Activated naive CD8-positive, alpha-beta T cell treated with anti-CD3 and anti-CD28 coated beads, Interleukin-2, amount 50 U/mL, for 16 hours (primary cell): Measurements from ENCODE around the gene S1PR4.
A peak's percentile ranks its signal among the peaks of the same experiment; 100 is the strongest.
"Not testable (repeated sequence)": the region's sequence is repeated elsewhere in the genome, so short reads cannot be mapped to it uniquely, and the experiment has no call there.

Source experiments
- DNase-seq: peaks from one replicate; pipeline ENCODE4 v3.0.0-alpha.2; 2020; ENCODE audit warnings: low read depth, low spot score

The S1PR4 gene

DNA sequence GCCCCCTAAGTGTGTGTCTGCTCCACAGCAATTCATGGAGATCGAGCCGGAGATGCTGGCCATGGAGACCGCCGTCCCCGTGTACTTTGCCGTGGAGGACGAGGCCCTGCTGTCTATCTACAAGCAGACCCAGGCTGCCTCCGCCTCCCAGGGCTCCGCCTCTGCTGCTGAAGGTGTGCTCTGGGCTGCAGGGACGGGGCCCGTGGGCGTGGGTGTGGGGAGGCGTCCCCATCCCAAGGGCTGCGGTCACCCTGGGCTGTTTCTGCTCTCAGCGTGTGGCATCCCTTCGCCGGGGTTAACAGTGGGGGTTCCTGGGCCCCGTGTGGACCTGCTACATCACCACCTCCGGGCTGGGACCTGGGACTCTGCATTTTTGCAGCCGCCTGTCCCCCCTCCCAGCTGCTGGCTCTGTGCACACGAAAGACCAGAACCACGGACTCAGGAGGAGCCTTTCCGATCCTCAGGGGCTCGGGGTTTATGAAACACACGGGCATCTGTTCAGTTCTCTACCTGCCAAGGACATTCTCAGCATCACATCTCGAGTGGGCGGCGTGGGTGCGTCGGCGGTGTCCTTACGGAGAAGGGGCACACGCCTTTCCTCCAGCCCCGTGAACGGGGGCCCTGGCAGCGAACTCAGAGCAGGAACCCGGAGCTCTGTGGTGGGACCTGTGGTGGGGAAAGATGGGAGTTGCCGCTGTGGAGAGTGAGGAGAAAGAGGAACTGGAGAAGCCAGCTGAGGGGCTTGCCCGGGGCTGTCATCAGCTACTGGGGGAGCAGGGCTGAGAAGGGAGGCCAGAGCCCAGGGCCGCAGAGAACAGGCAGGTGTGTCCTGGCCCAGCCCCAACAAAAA is 14.9 kb downstream of the S1PR4 start:
- no peak for DNase-seq

DNA sequence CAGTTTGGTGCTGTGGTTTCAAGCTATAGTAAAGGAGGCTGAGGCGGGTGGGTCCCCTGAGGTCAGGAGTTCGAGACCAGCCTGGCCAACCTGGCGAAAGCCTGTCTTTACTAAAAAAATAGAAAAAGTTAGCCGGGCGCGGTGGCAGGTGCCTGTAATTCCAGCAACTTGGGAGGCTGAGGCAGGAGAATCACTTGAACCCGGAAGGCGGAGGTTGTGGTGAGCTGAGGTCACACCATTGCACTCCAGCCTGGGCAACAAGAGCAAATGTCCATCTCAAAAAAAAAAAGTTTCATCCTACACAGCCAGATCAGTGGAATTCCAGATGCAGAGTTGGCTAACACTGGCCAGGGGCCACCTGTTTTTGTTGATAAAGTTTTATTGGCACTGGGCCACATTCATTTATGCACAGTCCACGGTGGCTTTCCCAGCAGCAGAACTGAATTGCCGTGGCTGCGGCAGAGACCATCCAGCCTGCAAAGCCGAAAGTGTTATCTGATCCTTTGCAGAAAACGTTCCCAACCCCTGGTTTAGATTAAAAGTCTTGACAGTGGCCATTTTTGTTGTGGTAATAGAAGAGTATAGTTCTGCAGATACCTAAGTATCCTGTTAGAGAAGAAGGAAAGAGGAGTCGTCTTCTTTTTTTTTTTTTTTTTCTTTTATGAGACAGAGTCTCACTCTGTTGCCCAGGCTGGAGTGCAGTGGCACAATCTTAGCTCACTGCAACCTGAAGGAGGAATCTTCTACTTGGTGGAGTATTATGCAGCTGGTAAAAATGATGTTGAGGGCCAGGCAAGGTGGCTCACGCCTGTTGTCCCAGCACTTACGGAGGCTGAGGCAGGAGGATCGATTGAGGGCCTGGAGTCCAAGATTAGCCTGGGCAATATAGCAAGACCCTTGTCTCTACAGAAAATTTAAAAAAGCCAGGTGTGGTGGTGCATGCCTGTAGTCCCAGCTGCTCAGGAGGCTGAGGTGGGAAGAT is 15.8 kb downstream of the S1PR4 start:
- no peak for DNase-seq

DNA sequence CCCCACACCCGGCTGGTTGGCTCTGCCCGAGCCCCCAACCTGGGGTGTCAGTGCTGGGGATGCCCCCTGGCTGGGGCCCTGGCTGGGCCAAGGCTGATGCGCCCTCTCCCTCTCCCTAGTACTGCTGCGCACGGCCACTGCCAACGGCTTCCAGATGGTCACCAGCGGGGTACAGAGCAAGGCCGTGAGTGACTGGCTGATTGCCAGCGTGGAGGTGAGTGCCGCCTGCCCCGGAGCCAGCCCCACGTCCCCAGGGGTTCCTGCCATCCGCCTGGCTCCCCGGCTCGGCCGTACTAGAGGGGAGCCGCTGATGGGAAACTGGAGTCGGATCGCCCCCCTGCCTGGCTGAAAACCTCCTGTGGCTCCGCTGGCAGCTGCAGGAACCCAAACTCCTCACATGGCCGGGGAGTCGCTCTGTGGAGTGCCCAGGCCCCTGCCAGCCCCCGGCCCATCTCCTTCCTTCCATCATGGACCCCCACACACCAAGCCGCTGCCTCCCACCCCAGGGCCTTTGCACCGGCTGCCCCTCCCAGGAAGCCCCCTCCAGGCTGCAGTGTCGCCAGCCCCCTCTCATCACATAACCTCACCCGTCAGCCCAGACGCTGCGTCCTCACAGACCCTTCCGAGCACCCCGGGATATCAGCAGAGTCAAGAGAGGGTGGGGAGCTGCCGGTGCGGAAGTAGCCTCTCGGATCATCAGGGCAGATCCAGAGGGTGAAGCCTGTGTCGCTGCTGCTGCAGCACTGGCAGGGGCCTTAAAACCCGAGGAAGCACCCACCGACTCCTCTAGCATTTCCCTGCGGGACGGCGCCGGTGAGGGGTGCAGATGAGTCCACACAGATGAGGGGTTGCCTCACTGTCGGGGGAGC is 17.7 kb downstream of the S1PR4 start:
- no peak for DNase-seq

DNA sequence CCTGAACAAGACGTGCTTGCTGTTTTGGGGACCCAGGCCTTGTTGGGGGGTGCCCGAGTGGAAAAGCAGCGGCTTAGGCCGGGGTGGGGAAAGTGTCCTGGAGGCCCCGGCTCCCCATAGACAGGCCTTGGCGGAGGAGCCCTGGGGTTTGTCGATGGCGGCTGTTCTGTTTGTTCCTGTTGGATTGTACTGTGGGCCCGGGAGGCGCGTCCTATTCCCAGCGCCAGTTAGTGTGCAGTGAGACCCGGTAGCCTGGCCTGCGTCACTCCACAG is 18.3 kb downstream of the S1PR4 start:
- no peak for DNase-seq

DNA sequence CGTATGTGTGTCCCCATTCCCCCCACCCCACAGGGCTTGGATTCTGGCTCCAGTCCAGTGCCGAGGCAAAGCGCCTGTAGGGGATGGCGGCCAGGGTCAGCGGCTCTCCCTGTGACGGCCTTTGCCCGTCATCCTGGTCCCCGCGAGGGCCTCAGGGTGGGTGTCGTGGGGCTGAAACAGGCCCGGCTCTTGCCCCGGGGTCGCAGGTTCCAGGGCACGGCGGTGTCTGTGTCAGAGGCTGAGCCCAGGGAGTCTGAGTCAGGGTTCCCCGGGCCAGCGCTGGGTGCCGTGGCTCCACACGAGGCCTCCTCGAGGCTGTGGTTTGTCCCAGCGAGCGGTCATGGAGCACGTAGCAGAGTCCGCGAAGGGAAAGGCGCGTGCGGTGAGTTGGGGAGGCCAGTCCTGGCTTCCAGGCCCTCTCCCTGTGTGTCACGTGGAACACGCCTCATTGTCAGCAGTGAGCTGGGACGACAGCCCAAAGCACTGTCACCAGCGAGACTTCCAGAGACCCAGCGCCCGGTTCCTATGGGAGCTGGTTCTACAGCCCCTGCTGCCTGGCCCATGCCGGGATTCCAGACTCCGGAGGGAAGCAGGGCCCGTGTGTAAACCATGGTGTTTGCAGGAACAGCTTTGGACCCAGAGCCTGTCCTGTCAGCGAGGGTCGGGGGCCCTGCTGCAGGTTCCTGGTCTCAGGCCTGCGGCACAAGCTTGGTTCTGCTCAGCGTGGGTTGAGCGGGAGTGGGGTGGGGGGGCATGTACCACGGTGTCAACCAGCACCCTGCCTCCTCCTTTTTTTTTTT is 20.5 kb downstream of the S1PR4 start:
- DNase-seq, result no peak

DNA sequence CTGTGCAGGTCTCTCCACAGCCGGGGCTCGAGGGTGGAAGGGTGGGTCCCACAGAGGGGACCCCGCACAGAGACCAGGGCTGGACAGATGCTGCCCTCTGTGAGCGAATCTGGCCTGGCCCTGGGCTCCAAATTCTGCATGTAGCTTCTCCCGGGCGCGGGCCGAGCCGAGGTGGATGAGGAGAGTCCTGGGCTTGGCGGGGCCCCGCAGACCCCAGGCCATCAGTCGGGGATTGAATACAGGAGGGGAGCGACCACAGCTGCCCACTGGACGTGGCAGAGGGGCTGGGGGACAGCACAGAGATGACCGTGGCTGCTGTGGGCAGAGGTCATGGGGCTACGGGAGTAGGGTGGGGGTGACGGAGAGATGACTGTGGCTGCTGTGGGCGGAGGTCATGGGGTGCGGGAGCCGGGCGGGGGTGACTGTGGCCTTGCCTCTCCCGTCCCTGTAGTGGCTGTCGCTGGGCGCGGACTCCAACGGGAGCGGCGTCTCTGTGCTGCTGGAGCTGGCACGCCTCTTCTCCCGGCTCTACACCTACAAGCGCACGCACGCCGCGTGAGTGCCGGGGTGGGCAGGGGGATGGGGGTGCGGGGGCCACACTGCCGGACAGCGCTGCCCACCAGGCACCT is 22.6 kb downstream of the S1PR4 start:
- DNase-seq, result no peak

DNA sequence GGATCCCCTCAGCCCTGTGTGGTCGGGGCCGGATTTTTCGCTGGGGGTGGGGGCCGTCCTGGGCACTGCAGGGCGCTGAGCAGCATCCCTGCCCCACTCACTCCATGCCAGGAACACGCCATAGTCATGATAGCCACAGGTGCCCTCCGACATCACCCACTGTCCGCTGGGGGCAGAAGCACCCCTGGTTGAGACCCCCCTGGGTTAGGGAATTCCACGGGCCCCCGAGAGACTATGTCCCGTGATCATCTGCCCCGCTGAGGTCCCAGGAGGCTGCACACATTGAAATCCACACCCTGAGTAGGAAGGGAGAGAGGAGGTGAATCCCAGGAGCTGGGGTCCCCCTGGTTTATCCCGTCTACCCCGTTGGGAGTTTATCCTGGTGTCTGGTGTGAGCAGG is 23.3 kb downstream of the S1PR4 start:
- DNase-seq, result no peak

DNA sequence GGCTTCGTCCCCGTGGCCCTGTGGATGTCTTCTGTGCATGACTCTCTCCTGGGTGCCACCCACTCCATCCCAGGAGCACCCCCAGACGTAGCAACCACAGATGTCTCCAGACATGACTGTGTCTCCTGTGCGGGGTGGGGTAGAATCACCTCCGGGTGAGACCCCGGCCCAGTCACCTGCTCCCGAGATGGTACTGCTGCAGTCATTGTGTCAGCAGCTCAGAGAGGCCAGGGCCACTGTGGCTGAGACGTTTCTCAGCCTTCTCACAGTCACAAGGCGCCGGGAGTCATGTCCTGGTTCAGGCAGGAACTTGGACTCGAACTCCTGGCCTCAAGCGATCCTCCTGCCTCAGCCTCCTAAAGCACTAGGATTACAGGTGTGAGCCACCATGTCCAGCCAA is 23.8 kb downstream of the S1PR4 start:
- DNase-seq, result no peak

DNA sequence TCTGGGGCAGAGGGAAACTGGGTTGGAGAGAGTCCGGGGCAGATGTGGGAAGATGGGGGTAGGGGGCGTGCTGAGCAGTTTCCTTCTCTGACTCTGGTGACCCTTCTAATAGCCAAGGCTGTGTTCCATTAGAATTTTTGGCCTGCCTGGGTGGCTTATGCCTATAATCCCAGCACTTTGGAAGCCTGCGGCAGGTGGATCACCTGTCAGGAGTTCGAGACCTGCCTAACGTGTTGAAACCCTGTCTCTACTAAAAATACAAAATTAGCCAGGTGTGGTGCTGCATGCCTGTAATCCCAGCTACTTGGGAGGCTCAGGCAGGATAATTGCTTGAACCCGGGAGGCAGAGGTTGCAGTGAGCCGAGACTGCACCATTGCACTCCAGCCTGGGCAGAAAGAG is 24.3 kb downstream of the S1PR4 start:
- DNase-seq, result not testable (repeated sequence)

DNA sequence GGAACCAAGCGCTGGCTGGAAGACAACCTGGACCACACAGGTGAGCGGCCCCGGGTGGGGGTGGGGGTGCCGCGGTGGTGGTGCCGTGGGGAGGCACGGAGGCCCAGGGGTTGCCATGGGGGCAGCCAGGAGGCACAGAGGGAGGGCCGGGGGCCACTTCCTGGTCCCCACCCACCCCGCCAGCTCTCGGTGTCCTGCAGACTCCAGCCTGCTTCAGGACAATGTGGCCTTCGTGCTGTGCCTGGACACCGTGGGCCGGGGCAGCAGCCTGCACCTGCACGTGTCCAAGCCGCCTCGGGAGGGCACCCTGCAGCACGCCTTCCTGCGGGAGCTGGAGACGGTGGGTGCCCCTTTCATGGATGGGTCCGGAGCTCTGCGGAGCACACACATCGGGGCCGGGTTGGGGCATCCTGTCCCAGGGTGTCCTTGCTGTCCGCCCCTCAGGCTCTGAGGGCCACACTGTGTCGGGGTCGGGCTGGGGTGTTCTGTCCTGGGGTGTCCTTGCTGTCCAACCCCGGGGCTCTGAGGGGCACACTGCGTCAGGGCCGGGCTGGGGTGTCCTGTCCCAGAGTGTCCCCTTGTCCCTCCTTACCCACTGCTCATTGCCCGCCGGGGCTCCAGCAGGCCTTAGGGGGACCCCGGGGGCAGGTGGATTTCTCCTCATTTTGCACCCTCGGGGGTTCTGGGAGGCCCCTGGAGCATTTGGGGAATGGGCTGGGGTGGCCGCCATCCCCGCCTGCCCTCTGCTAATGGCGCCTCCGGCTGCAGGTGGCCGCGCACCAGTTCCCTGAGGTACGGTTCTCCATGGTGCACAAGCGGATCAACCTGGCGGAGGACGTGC is 25.5 kb downstream of the S1PR4 start:
- DNase-seq, result no peak

DNA sequence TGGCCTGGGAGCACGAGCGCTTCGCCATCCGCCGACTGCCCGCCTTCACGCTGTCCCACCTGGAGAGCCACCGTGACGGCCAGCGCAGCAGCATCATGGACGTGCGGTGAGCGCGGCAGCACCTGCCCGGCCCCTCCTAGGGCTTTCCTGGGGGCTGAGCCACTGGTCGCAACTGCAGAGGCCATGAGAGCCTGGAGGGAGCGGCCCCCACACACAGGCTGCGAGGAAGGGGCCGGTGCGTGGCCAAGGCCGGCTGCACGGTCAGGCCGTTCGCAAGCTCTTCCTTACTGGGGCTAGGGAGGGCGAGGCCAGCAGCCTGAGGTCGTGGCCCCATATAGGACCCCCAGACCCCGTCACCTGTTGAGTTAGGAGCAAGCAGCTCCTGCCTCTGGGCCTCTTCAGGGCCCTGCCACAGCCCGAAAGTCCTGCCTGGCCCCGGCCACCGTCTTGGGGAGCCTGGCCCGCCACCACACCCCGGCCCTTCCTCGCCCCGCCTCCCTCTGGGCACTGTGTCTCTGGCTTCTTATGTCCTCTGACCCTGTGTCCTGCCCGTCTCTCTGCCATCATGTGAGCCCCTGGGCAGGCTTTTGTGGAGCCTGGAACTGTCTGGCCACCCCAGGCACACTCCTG is 26.2 kb downstream of the S1PR4 start:
- DNase-seq, result no peak

DNA sequence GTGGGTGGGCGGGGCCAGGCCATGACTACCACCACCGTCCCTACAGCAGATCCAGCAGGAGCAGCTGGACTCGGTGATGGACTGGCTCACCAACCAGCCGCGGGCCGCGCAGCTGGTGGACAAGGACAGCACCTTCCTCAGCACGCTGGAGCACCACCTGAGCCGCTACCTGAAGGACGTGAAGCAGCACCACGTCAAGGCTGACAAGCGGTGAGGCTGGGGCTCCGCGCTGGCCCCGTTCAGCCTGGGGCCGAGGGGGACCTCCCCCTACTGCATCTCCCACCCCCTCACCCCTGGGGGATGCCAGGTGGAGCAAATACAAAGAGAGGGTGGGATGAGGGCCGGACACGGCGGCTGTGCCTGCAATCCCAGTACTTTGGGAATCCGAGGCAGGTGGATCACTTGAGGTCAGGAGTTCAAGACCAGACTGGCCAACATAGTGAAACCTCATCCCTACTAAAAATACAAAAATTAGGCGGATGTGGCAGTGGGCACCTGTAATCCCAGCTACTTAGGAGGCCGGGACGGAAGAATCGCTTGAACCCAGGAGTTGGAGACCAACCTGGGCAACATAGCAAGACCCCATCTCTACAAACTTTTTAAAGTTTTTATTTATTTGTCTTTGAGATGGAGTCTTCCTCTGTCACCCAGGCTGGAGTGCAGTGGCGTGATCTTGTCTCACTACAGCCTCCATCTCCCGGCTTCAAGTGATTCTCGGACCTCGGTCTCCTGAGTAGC is 27.8 kb downstream of the S1PR4 start:
- no peak for DNase-seq

DNA sequence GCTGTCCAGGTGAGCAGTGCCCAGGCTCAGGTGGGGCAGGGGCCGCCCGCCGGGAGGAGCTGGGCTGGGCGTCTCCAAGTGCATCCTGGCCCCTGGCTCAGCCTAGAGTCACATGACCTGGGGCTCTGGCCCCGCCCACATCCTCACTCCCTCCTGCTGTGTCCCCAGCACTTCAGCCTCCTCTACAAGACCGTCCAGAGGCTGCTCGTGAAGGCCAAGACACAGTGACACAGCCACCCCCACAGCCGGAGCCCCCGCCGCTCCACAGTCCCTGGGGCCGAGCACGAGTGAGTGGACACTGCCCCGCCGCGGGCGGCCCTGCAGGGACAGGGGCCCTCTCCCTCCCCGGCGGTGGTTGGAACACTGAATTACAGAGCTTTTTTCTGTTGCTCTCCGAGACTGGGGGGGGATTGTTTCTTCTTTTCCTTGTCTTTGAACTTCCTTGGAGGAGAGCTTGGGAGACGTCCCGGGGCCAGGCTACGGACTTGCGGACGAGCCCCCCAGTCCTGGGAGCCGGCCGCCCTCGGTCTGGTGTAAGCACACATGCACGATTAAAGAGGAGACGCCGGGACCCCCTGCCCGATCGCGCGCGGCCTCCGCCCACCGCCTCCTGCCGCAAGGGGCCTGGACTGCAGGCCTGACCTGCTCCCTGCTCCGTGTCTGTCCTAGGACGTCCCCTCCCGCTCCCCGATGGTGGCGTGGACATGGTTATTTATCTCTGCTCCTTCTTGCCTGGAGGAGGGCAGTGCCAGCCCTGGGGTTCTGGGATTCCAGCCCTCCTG is 29.1 kb downstream of the S1PR4 start:
- DNase-seq, result no peak

DNA sequence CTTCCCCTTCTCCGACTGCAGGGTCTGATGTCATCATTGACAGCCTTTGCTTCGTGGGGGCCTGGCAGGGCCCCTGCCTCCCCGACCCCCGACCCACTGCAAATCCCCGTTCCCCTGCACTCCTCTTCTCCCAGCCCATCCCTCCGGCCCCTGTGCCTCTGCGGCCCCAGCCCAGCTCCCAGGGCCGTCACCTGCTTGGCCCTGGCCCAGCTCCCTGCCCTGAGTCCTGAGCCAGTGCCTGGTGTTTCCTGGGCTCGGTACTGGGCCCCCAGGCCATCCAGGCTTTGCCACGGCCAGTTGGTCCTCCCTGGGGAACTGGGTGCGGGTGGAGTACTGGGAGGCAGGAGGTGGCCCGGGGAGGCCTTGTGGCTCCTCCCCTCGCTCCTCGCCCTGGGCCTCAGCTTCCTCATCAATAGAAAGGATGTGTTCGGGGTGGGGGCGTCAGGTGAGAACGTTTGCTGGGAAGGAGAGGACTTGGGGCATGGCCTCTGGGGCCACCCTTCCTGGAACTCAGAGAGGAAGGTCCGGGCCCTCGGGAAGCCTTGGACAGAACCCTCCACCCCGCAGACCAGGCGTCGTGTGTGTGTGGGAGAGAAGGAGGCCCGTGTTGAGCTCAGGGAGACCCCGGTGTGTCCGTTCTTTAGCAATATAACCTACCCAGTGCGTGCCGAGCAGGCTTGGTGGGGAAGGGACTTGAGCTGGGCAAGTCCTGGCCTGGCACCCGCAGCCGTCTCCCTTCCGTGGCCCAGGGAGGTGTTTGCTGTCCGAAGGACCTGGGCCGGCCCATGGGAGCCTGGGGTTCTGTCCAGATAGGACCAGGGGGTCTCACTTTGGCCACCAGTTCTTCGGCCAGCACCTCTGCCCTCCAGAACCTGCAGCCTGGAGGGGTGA is 30.0 kb downstream of the S1PR4 start:
- DNase-seq, result no peak

DNA sequence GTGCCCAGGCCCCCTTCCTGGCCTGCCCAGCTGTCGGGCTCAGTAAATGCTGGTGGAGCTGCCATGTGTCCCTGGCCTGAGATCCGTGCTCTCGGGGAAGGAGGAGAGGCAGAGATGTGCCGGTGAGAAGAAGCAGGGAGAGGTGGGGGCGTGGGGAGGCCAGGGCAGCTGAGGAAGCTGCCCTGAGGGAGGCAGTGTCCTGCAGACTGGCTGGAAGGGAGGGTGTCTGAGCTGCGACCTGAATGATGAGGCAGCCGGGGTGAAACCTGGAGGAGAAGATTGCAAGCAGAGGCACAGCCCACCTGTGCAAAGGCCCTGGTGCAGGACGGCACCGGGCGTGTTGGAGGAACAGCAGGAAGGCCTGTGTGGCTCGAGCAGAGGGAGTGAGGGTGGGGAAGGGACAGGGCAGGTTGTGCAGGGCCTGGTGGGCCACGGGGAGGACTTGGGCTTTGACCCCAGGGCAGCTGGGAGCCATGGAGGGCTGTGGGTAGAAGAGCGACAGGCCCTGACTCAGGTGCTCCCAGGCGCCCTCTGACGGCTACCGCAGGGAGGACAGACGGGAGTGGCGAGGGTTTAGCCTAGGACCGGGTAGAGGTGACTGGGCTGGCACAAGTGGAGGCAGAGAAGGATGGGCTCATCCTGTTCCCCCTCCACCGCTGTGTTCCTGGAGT is 31.9 kb downstream of the S1PR4 start:
- peak; percentile 50 for DNase-seq

DNA sequence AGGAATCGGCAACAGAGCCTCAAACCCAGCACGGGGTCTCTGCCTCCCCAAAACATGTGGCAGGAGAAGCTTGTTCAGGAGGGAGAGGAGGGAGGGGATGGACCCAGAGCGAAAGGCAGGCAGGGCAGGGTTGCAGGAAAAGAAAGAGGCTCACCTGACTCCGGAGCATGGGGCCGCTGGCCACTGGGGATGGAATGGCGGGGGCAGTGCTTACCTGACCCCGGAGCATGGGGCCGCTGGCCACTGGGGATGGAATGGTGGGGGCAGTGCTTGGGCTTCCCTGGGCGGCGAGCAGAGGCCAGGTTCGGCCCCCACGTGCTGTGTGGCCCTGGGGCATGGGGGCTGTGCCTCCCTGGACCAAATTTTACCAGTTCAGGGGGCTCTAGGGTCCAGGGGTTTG is 32.6 kb downstream of the S1PR4 start:
- DNase-seq, result no peak
